ENCODE data around the gene MYO7A.

The MYO7A gene

DNA sequence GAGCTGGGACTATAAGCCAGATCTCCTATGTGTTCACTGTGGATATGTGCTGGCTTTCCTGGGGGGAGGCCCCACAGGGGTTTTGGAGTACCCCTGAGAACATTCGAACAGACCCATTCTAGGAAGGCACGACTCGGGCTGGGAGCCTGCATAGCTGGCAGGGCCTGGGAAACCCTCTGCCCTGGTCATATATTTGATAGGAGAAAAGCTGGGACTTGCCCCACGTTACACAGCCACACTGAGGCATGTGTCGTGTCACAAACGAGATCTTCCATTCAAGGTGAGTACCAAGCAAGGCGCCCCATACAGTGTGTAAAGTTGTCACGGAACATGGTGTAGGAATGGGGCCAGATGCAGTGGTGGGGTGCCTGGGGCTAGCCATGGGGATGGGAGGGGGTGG is 11.2 kb downstream of the MYO7A start:
- H4K20me1 ChIP-seq (ENCODE audit: insufficient read depth, low read length), result no peaks in the 10 kb centered on the region; the same call in 1 of the 2 replicates
- H3F3A ChIP-seq (ENCODE audit: insufficient read depth, low read length), result no peaks in the 10 kb centered on the region
- no peaks in the 10 kb centered on the region for H3K27me3 ChIP-seq (replicated peaks; ENCODE audit: insufficient read depth, low read length)
- H3K36me3 ChIP-seq (replicated peaks; ENCODE audit: insufficient read depth, low read length), result no peaks in the 10 kb centered on the region
- no peaks in the 10 kb centered on the region for H3K4me1 ChIP-seq (ENCODE audit: low read length)
- TF ChIP-seq, protein P1, sequence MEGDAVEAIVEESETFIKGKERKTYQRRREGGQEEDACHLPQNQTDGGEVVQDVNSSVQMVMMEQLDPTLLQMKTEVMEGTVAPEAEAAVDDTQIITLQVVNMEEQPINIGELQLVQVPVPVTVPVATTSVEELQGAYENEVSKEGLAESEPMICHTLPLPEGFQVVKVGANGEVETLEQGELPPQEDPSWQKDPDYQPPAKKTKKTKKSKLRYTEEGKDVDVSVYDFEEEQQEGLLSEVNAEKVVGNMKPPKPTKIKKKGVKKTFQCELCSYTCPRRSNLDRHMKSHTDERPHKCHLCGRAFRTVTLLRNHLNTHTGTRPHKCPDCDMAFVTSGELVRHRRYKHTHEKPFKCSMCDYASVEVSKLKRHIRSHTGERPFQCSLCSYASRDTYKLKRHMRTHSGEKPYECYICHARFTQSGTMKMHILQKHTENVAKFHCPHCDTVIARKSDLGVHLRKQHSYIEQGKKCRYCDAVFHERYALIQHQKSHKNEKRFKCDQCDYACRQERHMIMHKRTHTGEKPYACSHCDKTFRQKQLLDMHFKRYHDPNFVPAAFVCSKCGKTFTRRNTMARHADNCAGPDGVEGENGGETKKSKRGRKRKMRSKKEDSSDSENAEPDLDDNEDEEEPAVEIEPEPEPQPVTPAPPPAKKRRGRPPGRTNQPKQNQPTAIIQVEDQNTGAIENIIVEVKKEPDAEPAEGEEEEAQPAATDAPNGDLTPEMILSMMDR (IDR thresholded peaks at IDR 0.05; ENCODE audit: low read length), result no peak
- TF ChIP-seq EZH2phosphoT487 (IDR thresholded peaks at IDR 0.05; ENCODE audit: low read length), result no peak
- no peak for TF ChIP-seq EZH2 (optimal IDR thresholded peaks at IDR 0.05; ENCODE audit: low read depth, low read length)
- H3K9me3 ChIP-seq (replicated peaks; ENCODE audit: insufficient read depth, low read length), result no peaks in the 10 kb centered on the region
- no peak overlapping the region for H3K4me3 ChIP-seq (ENCODE audit: low read length)
- H3K4me2 ChIP-seq (ENCODE audit: low read depth, low read length), result no peak overlapping the region
- H3K79me2 ChIP-seq (ENCODE audit: low read length), result no peaks in the 10 kb centered on the region
- H3K9me2 ChIP-seq (replicated peaks; ENCODE audit: insufficient read depth, low read length), result no peaks in the 10 kb centered on the region
- no peak overlapping the region for H3K27ac ChIP-seq (ENCODE audit: low read length)
- H2AFZ ChIP-seq (ENCODE audit: low read length), result no peak overlapping the region
- no peak overlapping the region for H3K9ac ChIP-seq (ENCODE audit: low read length)
- no peak for DNase-seq

DNA sequence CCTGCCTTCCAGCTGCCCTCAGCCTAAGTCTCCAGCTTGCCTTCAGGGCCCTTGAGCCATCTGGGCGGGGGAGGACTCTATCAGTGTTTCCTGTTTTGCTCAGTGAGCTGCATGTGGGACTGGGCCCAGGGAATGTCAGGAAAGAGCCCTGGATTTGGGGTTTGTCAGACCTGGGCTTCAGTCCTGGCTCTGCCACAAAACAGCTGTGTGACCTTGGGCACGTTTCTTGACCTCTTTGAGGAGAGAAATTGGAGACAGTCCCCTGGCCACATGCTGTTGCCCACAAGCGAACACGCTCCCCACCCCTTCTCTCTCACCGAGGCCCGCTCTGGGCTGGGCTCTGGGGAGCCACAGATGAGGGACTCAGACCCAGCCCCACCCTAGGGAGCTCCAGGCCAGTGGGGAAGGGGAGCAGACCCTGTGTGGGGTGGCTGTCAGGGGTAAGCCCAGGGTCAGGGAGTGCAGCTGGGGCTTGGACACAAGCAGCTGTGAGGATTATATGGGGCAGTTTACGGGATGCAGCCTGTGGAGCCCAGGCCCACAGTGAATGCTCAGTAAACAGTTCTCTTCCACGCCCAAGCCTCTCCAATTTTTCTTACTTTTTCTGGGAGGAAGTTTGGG is 12.3 kb downstream of the MYO7A start:
- H3K9me3 ChIP-seq (replicated peaks; ENCODE audit: insufficient read depth, low read length), result no peaks in the 10 kb centered on the region
- H3K36me3 ChIP-seq (replicated peaks; ENCODE audit: insufficient read depth, low read length), result no peaks in the 10 kb centered on the region
- H4K20me1 ChIP-seq (ENCODE audit: insufficient read depth, low read length), result no peaks in the 10 kb centered on the region; the same call in 1 of the 2 replicates
- no peak overlapping the region for H2AFZ ChIP-seq (ENCODE audit: low read length)
- DNase-seq, result no peak
- no peaks in the 10 kb centered on the region for H3K27me3 ChIP-seq (replicated peaks; ENCODE audit: insufficient read depth, low read length)
- no peaks in the 10 kb centered on the region for H3K79me2 ChIP-seq (ENCODE audit: low read length)
- no peaks in the 10 kb centered on the region for H3F3A ChIP-seq (ENCODE audit: insufficient read depth, low read length)
- no peaks in the 10 kb centered on the region for H3K4me1 ChIP-seq (ENCODE audit: low read length)
- no peak overlapping the region for H3K9ac ChIP-seq (ENCODE audit: low read length)
- no peaks in the 10 kb centered on the region for H3K9me2 ChIP-seq (replicated peaks; ENCODE audit: insufficient read depth, low read length)
- H3K4me2 ChIP-seq (ENCODE audit: low read depth, low read length), result no peak overlapping the region
- no peak overlapping the region for H3K4me3 ChIP-seq (ENCODE audit: low read length)
- H3K27ac ChIP-seq (ENCODE audit: low read length), result no peak overlapping the region
- TF ChIP-seq, protein P1 (IDR thresholded peaks at IDR 0.05; ENCODE audit: low read length), result no peak
- TF ChIP-seq EZH2phosphoT487 (IDR thresholded peaks at IDR 0.05; ENCODE audit: low read length) (no peak), EZH2 (optimal IDR thresholded peaks at IDR 0.05; ENCODE audit: low read depth, low read length) (no peak)

DNA sequence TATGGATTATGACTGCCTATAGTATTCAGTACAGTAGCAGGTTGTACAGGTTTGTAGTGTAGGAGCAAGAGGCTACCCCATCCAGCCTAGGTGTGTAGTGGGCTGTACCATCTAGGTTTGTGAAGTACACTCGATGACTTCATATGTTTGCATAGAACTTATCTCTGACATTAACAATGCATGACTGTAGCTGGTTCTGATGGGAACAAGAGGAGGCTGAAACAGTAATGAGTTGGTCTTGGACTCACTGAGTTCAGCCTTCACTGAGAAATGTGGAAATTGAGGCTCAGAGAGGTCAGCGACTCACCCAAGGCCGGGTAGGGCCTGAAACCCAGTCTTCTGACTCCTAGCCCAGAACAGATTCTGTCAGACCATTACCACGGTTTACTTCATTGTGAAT is 13.0 kb downstream of the MYO7A start:
- H3K4me1 ChIP-seq (ENCODE audit: low read length), result no peaks in the 10 kb centered on the region

More for the DNA sequence above, 13.0 kb downstream of the MYO7A start:
- Histone ChIP-seq H2AFZ (ENCODE audit: low read length) (no peak overlapping the region), H3K9me2 (replicated peaks; ENCODE audit: insufficient read depth, low read length) (no peaks in the 10 kb centered on the region), H4K20me1 (ENCODE audit: insufficient read depth, low read length) (no peaks in the 10 kb centered on the region; the same call in 1 of the 2 replicates), H3K9ac (ENCODE audit: low read length) (no peak overlapping the region), H3K4me3 (ENCODE audit: low read length) (no peak overlapping the region), H3K27me3 (replicated peaks; ENCODE audit: insufficient read depth, low read length) (no peaks in the 10 kb centered on the region), H3K27ac (ENCODE audit: low read length) (no peak overlapping the region), H3K9me3 (replicated peaks; ENCODE audit: insufficient read depth, low read length) (no peaks in the 10 kb centered on the region), H3K4me2 (ENCODE audit: low read depth, low read length) (no peak overlapping the region), H3K36me3 (replicated peaks; ENCODE audit: insufficient read depth, low read length) (no peaks in the 10 kb centered on the region), H3K79me2 (ENCODE audit: low read length) (no peaks in the 10 kb centered on the region), H3F3A (ENCODE audit: insufficient read depth, low read length) (no peaks in the 10 kb centered on the region)
- TF ChIP-seq, protein P1 (IDR thresholded peaks at IDR 0.05; ENCODE audit: low read length), result no peak
- no peak for TF ChIP-seq EZH2phosphoT487 (IDR thresholded peaks at IDR 0.05; ENCODE audit: low read length)
- TF ChIP-seq EZH2 (optimal IDR thresholded peaks at IDR 0.05; ENCODE audit: low read depth, low read length), result no peak
- no peak for DNase-seq

All from MM.1S (cell line).